Suprapubic skin (tissue), 4 donors: ENCODE measurements around the gene ASPA. TPM values are rescaled to one million over a fixed set of nuclear protein-coding genes. Genes with fewer than 3 reads are reported as not detected.

Experiments
- DNase-seq, 2 donors: peaks; one replicate each; pipeline ENCODE4 v3.0.0-alpha.2; 2019; ENCODE audit warnings: low spot score in 2 of 2
- H3K27ac ChIP-seq: fragments of 200-600 bp; sonication (generic); one replicate; pipeline ENCODE4 v1.5.1; 2019
- H3K27me3 ChIP-seq: fragments of 200-600 bp; sonication (generic); one replicate; pipeline ENCODE4 v1.5.1; 2019
- H3K36me3 ChIP-seq: fragments of 200-600 bp; sonication (generic); one replicate; pipeline ENCODE4 v1.5.1; 2019
- H3K4me1 ChIP-seq: fragments of 200-600 bp; sonication (generic); one replicate; pipeline ENCODE4 v1.5.1; 2019
- H3K4me3 ChIP-seq: fragments of 200-600 bp; sonication (generic); one replicate; pipeline ENCODE4 v1.5.1; 2019; ENCODE audit warnings: mild to moderate bottlenecking
- H3K9me3 ChIP-seq: fragments of 200-600 bp; sonication (generic); one replicate; pipeline ENCODE4 v1.5.1; 2019
- EP300 ChIP-seq: sonication (generic); formaldehyde crosslinking; IDR thresholded peaks from one replicate; pipeline ENCODE4 v1.6.1; 2017; ENCODE audit warnings: antibody characterized with exemption
- POLR2A ChIP-seq, 2 donors: fragments of 450-650 bp; IDR thresholded peaks; one replicate each; pipeline ENCODE4 v1.6.1; 2017; ENCODE audit warnings: antibody characterized with exemption in 2 of 2, mild to moderate bottlenecking in 2 of 2, moderate library complexity in 2 of 2
- POLR2AphosphoS5 ChIP-seq, 3 donors: sonication (generic); formaldehyde crosslinking; IDR thresholded peaks; one replicate each; pipeline ENCODE4 v1.6.1; 2017; ENCODE audit warnings: antibody characterized with exemption in 3 of 3
- WGBS: methylation state at CpG from one replicate; pipeline ENCODE4 v1.1.5; 2018; 5-methylcytosine and 5-hydroxymethylcytosine counted together
- total RNA-seq, 4 donors: library from RNA; depleted of rRNA; stranded (reverse); fragments of >200 nt; gene quantifications; one replicate each; pipeline ENCODE4 v1.1.0, GENCODE V29; 2016
- TF ChIP-seq, protein P1 (sequence below), 2 donors: fragments of 200-600 bp in 1 of 2; fragments of 450-650 bp in 1 of 2; sonication (generic) in 1 of 2; IDR thresholded peaks; one replicate each; pipeline ENCODE4 v1.5.1; 2016 to 2019; ENCODE audit warnings: antibody characterized with exemption in 2 of 2, mild to moderate bottlenecking in 1 of 2, moderate library complexity in 1 of 2

ASPA gene
- total RNA-seq, 4 donors from 2014 or later = 0.98 to 5.4 (median 1.8) TPM

- DNase-seq = no peak
- H3K27me3 ChIP-seq = no peaks in the 10 kb centered on the region
- H3K27ac ChIP-seq = no peak overlapping the region
- H3K9me3 ChIP-seq = no peaks in the 10 kb centered on the region
- no peaks in the 10 kb centered on the region for H3K4me1 ChIP-seq
- no peak overlapping the region for H3K4me3 ChIP-seq
- TF ChIP-seq EP300 (no peak), POLR2A (IDR thresholded peaks at IDR 0.05) (no peak), POLR2AphosphoS5 (IDR thresholded peaks at IDR 0.05) (no peak)
- TF ChIP-seq, protein P1, sequence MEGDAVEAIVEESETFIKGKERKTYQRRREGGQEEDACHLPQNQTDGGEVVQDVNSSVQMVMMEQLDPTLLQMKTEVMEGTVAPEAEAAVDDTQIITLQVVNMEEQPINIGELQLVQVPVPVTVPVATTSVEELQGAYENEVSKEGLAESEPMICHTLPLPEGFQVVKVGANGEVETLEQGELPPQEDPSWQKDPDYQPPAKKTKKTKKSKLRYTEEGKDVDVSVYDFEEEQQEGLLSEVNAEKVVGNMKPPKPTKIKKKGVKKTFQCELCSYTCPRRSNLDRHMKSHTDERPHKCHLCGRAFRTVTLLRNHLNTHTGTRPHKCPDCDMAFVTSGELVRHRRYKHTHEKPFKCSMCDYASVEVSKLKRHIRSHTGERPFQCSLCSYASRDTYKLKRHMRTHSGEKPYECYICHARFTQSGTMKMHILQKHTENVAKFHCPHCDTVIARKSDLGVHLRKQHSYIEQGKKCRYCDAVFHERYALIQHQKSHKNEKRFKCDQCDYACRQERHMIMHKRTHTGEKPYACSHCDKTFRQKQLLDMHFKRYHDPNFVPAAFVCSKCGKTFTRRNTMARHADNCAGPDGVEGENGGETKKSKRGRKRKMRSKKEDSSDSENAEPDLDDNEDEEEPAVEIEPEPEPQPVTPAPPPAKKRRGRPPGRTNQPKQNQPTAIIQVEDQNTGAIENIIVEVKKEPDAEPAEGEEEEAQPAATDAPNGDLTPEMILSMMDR (IDR thresholded peaks at IDR 0.05) = no peak
- no peaks in the 10 kb centered on the region for H3K36me3 ChIP-seq
- WGBS = 91% methylated on average over 2 of the region's 2 CpGs
Observed at GRCh38 chr17:3506054-3506453, 30.3 kb downstream of the ASPA start.

- H3K9me3 ChIP-seq = no peaks in the 10 kb centered on the region
- WGBS = 85% methylated on average over 1 of the region's 1 CpG
- TF ChIP-seq EP300 (no peak), POLR2A (IDR thresholded peaks at IDR 0.05) (no peak)
Observed at GRCh38 chr17:3507071-3507470, 31.3 kb downstream of the ASPA start.

GRCh38 chr17:3507869-3508268, 32.1 kb downstream of the ASPA start:
- Histone ChIP-seq H3K4me1 (peaks cover 11% of the 10 kb centered on the region), H3K9me3 (no peaks in the 10 kb centered on the region), H3K27me3 (no peaks in the 10 kb centered on the region), H3K36me3 (no peaks in the 10 kb centered on the region), H3K4me3 (no peak overlapping the region), H3K27ac (no peak overlapping the region)
- TF ChIP-seq POLR2A (IDR thresholded peaks at IDR 0.05) = no peak
- TF ChIP-seq, protein P1 (IDR thresholded peaks at IDR 0.05) = no peak
- no peak for TF ChIP-seq EP300
- TF ChIP-seq POLR2AphosphoS5 (IDR thresholded peaks at IDR 0.05) = no peak
- WGBS = 79% methylated on average over 3 of the region's 3 CpGs
- no peak for DNase-seq

More at GRCh38 chr17:3507071-3507470, 31.3 kb downstream of the ASPA start:
- no peak for DNase-seq
- Histone ChIP-seq H3K4me3 (no peak overlapping the region), H3K4me1 (peaks cover 6% of the 10 kb centered on the region), H3K27me3 (no peaks in the 10 kb centered on the region), H3K36me3 (no peaks in the 10 kb centered on the region), H3K27ac (no peak overlapping the region)

DNA sequence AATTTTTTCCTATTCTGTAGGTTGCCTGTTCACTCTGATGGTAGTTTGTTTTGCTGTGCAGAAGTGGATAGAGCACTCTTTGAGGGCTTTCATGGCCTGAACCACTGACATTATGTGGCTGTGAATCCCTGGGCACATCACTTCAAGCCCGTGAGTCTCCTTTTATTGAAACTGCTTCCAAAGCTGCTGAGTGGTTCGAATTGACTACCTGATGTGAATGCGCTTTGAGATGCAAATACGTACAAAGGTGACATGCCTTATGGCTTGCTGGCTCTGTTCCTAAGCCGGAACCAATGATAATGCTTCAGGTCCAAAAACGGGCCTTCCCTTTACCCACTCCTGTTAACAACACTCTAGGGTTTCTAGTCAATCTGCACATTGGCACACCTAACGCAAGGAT, 34.3 kb downstream of the ASPA start:
- Histone ChIP-seq H3K9me3 (no peaks in the 10 kb centered on the region), H3K27ac (no peak overlapping the region), H3K4me1 (peaks cover 17% of the 10 kb centered on the region), H3K27me3 (no peaks in the 10 kb centered on the region), H3K4me3 (no peak overlapping the region), H3K36me3 (no peaks in the 10 kb centered on the region)
- no peak for DNase-seq
- no peak for TF ChIP-seq POLR2AphosphoS5 (IDR thresholded peaks at IDR 0.05)
- TF ChIP-seq, protein P1 (IDR thresholded peaks at IDR 0.05) = no peak
- TF ChIP-seq EP300 = no peak
- 68% methylated on average over 7 of the region's 7 CpGs for WGBS

DNA sequence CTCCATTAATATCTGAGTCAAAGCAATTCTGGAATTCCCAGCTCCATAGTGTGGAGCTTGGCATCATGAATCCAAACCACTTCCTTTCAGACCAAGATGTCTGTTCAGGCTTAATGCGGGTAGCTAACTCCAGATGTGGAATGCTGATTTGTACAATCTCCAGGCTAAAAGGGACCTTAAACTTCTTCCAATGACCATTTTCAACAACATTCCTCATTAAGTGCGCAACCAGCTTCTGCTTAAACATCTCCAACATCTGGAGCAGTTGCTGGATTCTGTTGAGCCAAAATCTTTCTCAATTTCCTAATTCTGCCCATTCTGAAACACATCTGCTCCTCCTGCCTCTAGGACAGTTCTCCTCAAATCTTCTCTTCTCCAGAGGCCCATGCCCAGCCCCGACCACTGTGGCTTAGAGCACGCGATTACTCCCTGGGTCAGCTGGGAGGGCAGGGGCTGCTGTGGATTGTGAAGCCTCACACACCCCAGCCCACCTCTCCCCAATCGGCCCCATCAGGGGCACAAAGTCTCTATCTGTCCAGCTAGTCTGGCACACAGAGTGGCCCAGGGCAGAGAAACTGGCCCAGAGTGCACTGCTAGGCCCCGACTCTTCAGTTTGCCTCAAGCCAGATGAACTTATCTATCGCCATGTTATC, 36.2 kb downstream of the ASPA start:
- peaks cover 17% of the 10 kb centered on the region for H3K4me1 ChIP-seq
- WGBS = 59% methylated on average over 8 of the region's 8 CpGs
- peak in 1 of 2 donors; percentile 71 for DNase-seq
- no peak overlapping the region for H3K4me3 ChIP-seq
- H3K27me3 ChIP-seq = no peaks in the 10 kb centered on the region
- H3K9me3 ChIP-seq = no peaks in the 10 kb centered on the region
- H3K27ac ChIP-seq = peak overlapping the region; percentile 84
- TF ChIP-seq, protein P1 (IDR thresholded peaks at IDR 0.05) = no peak
- TF ChIP-seq EP300 (no peak), POLR2AphosphoS5 (IDR thresholded peaks at IDR 0.05) (no peak), POLR2A (IDR thresholded peaks at IDR 0.05) (no peak)
- no peaks in the 10 kb centered on the region for H3K36me3 ChIP-seq
